ENCODE measurements around the gene MMEL1. TPM values are rescaled to one million over a fixed set of nuclear protein-coding genes. Genes with fewer than 3 reads are reported as not detected.

The MMEL1 gene
- polyA plus RNA-seq, 1 of the 3 experiments (the other 2 are of a cell fraction) = 0.16 TPM

DNA sequence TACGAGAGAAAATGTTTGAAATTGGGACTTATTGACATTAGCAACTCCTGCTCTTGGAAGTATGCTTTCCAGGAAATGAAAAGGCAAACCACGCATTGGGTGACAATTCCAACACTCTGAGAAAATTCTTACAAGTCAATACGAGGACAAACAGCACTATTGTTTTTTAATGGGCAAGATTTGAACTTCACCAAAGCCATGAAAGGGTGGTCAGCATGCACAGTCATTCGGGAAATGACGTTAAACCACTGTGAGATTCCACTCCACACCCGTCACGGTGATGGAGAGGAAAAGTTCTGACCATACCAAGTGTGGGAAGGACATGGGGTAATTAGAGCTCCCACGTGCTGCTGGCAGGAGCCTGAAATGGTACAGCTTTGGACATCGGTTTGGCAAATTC, 58.5 kb downstream of the MMEL1 start (continued):
- TF ChIP-seq ELF1 (IDR thresholded peaks at IDR 0.05) = no peak

DNA sequence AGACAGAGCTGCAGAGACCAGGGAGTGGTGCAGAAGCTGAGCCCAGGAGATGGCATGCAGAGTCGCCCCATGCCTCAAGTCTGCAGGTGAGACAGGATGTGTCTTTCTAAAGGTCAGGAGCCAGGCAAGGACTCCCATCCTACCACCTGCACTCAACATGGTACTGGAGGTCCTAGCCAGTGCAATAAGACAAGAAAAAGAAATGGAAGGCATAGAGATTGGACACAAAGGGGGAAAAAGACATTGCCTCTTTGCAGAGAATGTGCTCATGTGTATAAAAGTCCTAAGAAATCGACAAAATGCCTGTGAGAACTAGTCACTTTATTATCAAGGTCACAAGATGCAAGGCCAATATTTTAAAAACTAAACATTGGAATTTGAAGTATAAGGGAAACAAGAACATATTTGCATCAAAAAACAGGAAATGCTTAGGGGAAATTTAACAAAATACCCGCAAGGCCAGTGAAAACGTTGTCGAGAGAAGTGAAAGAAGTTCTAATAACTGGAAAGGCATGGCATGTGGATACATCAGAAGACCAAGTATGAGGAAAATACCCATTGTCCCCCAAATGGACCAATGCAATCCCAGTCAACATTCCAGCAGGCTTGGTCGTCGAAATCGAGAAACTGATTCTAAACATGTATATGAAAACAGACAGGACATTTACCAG, 59.4 kb downstream of the MMEL1 start:
- 24% methylated on average over 8 of the region's 8 CpGs for WGBS (ENCODE audit: low lambda C conversion rate)
- Histone ChIP-seq H3K4me1 (ENCODE audit: control insufficient read depth in 1 of 2, insufficient read depth in 2 of 2, low read depth in 1 of 2, low read length in 1 of 2) (no peaks in the 10 kb centered on the region; a peak in 1 of 4 replicates), H3K4me2 (no peak overlapping the region), H3K27me3 (ENCODE audit: insufficient read depth) (no peaks in the 10 kb centered on the region), H2AFZ (ENCODE audit: low read depth) (no peak overlapping the region), H3K27ac (ENCODE audit: low read depth in 2 of 2, low read length in 1 of 2) (no peak overlapping the region), H3K4me3 (ENCODE audit: low read depth in 2 of 2, low read length in 1 of 2) (no peak overlapping the region), H3K79me2 (ENCODE audit: insufficient read depth) (no peaks in the 10 kb centered on the region), H3K9ac (no peak overlapping the region), H3K36me3 (replicated peaks in 1 of 2; ENCODE audit: control insufficient read depth in 1 of 2, insufficient read depth in 2 of 2, low read length in 1 of 2) (no peaks in the 10 kb centered on the region), H3K9me3 (no peaks in the 10 kb centered on the region), H3F3A (replicated peaks; ENCODE audit: insufficient read depth) (no peaks in the 10 kb centered on the region), H3K9me2 (no peaks in the 10 kb centered on the region), H4K20me1 (ENCODE audit: insufficient read depth) (no peaks in the 10 kb centered on the region)
- POLR2A ChIA-PET = no interaction called here
- CTCF ChIA-PET = no interaction called here
- TF ChIP-seq MXI1 (IDR thresholded peaks at IDR 0.05; ENCODE audit: low read depth, low read length) (no peak), NFIC (IDR thresholded peaks at IDR 0.05; ENCODE audit: borderline replicate concordance) (no peak), JUND (IDR thresholded peaks at IDR 0.05) (no peak), MEF2A (IDR thresholded peaks at IDR 0.05; ENCODE audit: borderline replicate concordance, low read depth) (no peak), GATA2 (CRISPR knock-in tag; IDR thresholded peaks at IDR 0.05) (no peak)
- TF ChIP-seq, protein P1, sequence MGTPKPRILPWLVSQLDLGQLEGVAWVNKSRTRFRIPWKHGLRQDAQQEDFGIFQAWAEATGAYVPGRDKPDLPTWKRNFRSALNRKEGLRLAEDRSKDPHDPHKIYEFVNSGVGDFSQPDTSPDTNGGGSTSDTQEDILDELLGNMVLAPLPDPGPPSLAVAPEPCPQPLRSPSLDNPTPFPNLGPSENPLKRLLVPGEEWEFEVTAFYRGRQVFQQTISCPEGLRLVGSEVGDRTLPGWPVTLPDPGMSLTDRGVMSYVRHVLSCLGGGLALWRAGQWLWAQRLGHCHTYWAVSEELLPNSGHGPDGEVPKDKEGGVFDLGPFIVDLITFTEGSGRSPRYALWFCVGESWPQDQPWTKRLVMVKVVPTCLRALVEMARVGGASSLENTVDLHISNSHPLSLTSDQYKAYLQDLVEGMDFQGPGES (IDR thresholded peaks at IDR 0.05; ENCODE audit: low read depth, low read length) = no peak
- TF ChIP-seq, protein P2, sequence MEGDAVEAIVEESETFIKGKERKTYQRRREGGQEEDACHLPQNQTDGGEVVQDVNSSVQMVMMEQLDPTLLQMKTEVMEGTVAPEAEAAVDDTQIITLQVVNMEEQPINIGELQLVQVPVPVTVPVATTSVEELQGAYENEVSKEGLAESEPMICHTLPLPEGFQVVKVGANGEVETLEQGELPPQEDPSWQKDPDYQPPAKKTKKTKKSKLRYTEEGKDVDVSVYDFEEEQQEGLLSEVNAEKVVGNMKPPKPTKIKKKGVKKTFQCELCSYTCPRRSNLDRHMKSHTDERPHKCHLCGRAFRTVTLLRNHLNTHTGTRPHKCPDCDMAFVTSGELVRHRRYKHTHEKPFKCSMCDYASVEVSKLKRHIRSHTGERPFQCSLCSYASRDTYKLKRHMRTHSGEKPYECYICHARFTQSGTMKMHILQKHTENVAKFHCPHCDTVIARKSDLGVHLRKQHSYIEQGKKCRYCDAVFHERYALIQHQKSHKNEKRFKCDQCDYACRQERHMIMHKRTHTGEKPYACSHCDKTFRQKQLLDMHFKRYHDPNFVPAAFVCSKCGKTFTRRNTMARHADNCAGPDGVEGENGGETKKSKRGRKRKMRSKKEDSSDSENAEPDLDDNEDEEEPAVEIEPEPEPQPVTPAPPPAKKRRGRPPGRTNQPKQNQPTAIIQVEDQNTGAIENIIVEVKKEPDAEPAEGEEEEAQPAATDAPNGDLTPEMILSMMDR (IDR thresholded peaks at IDR 0.05) = no peak
- TF ChIP-seq, protein P3, sequence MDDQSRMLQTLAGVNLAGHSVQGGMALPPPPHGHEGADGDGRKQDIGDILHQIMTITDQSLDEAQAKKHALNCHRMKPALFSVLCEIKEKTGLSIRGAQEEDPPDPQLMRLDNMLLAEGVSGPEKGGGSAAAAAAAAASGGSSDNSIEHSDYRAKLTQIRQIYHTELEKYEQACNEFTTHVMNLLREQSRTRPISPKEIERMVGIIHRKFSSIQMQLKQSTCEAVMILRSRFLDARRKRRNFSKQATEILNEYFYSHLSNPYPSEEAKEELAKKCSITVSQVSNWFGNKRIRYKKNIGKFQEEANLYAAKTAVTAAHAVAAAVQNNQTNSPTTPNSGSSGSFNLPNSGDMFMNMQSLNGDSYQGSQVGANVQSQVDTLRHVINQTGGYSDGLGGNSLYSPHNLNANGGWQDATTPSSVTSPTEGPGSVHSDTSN (IDR thresholded peaks at IDR 0.05) = no peak
- DNase-seq = no peak

DNA sequence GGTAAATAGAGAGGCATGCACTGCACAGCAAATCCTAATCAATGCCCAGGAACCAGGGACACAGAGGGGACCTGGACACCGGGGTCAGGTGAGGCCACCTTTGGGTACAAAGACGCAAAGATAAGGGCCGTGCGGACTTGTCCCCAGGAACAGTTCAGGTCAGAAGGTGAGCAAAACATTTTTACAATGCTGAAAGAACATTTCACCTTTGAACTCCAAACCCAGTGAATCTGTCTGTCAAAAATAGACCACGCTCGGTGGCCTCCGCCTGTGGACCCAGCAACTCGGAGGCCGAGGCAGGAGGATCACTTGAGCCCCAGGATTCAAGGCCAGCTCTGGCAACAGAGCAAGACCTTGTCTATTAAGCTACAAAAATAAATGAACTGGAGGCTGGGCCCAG, 61.5 kb downstream of the MMEL1 start:
- CTCF ChIA-PET = interaction anchor here (0.9 to 1.3 kb wide), 2 partner anchors 23 to 215 kb away, joined by 3 to 4 read pairs; no protein-coding TSS in a partner anchor
- no peak for TF ChIP-seq CHD2 (IDR thresholded peaks at IDR 0.05; ENCODE audit: low read length, partially characterized antibody)
- TF ChIP-seq EZH2phosphoT487 (IDR thresholded peaks at IDR 0.05; ENCODE audit: borderline replicate concordance, low read depth) = no peak
- TF ChIP-seq RXRA (IDR thresholded peaks at IDR 0.05; ENCODE audit: borderline replicate concordance, low read depth) = no peak
- TF ChIP-seq RCOR1 (IDR thresholded peaks at IDR 0.05; ENCODE audit: low read length) = no peak
- TF ChIP-seq, protein P4, sequence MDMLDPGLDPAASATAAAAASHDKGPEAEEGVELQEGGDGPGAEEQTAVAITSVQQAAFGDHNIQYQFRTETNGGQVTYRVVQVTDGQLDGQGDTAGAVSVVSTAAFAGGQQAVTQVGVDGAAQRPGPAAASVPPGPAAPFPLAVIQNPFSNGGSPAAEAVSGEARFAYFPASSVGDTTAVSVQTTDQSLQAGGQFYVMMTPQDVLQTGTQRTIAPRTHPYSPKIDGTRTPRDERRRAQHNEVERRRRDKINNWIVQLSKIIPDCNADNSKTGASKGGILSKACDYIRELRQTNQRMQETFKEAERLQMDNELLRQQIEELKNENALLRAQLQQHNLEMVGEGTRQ (IDR thresholded peaks at IDR 0.05; ENCODE audit: borderline replicate concordance, low read depth, low read length) = no peak
- no peak for TF ChIP-seq FOSL2 (IDR thresholded peaks at IDR 0.05; ENCODE audit: borderline replicate concordance, low read depth)
- TF ChIP-seq EP300 (IDR thresholded peaks at IDR 0.05; ENCODE audit: borderline replicate concordance in 1 of 2, low read depth in 1 of 2, low read length in 1 of 2) = no peak
- no peak for TF ChIP-seq FOXM1 (IDR thresholded peaks at IDR 0.05; ENCODE audit: low read depth)
- TF ChIP-seq, protein P5, sequence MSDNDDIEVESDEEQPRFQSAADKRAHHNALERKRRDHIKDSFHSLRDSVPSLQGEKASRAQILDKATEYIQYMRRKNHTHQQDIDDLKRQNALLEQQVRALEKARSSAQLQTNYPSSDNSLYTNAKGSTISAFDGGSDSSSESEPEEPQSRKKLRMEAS (IDR thresholded peaks at IDR 0.05; ENCODE audit: low read depth) = no peak
- TF ChIP-seq FOXJ3 (CRISPR knock-in tag; IDR thresholded peaks at IDR 0.05) = no peak
- TF ChIP-seq SIN3A (IDR thresholded peaks at IDR 0.05; ENCODE audit: borderline replicate concordance, low read depth, low read length) = no peak
- TF ChIP-seq ELF1 (IDR thresholded peaks at IDR 0.05) = no peak
- no peak for TF ChIP-seq TAF1 (IDR thresholded peaks at IDR 0.05; ENCODE audit: borderline replicate concordance, low read depth, low read length)
- TF ChIP-seq TEAD4 (IDR thresholded peaks at IDR 0.05; ENCODE audit: borderline replicate concordance, insufficient read depth) = no peak
- no peak for TF ChIP-seq MEF2A (IDR thresholded peaks at IDR 0.05; ENCODE audit: borderline replicate concordance, low read depth)

More for the DNA sequence above, 61.5 kb downstream of the MMEL1 start:
- 85% methylated on average over 9 of the region's 9 CpGs for WGBS (ENCODE audit: low lambda C conversion rate)
- Histone ChIP-seq H3K36me3 (replicated peaks in 1 of 2; ENCODE audit: control insufficient read depth in 1 of 2, insufficient read depth in 2 of 2, low read length in 1 of 2) (no peaks in the 10 kb centered on the region), H3F3A (replicated peaks; ENCODE audit: insufficient read depth) (no peaks in the 10 kb centered on the region), H3K4me2 (no peak overlapping the region), H3K27me3 (ENCODE audit: insufficient read depth) (no peaks in the 10 kb centered on the region), H3K4me3 (ENCODE audit: low read depth in 2 of 2, low read length in 1 of 2) (no peak overlapping the region), H3K9me3 (no peaks in the 10 kb centered on the region), H3K79me2 (ENCODE audit: insufficient read depth) (no peaks in the 10 kb centered on the region), H3K9me2 (no peaks in the 10 kb centered on the region), H3K27ac (ENCODE audit: low read depth in 2 of 2, low read length in 1 of 2) (no peak overlapping the region), H4K20me1 (ENCODE audit: insufficient read depth) (no peaks in the 10 kb centered on the region), H3K4me1 (ENCODE audit: control insufficient read depth in 1 of 2, insufficient read depth in 2 of 2, low read depth in 1 of 2, low read length in 1 of 2) (no peaks in the 10 kb centered on the region), H3K9ac (no peak overlapping the region), H2AFZ (ENCODE audit: low read depth) (no peak overlapping the region)
- DNase-seq = no peak
- POLR2A ChIA-PET = no interaction called here
